Endometrium (tissue), 2 donors: ENCODE data around the gene POLD4.

Experiments
- FAIRE-seq: peaks from 2 replicates; lab custom pipeline; 2012; peaks lifted over from hg19 to GRCh38; lab: Jason Lieb, UNC
- donor health status: control.
- donor health status: control.

Gene POLD4

DNA sequence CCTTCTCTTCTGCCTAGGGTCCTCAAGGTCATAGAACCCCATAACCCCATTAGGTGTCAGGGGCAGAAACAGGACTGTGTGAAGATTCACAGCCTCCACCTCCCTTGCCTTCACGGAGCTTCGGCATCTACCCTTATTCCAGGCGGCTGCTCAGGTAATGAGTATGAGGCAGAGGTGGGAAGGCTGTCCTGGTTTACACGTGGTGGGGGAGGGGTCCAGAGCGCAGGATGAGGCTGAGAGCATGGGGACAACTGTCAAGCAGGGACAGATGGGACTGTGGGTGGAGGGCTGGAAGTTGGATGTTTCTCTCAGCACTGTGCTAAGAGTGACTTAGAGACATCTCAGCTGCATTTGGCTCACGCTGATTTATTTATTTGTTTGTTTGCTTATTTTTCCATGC lies 34.2 kb upstream of the POLD4 start:
- no peak for FAIRE-seq

DNA sequence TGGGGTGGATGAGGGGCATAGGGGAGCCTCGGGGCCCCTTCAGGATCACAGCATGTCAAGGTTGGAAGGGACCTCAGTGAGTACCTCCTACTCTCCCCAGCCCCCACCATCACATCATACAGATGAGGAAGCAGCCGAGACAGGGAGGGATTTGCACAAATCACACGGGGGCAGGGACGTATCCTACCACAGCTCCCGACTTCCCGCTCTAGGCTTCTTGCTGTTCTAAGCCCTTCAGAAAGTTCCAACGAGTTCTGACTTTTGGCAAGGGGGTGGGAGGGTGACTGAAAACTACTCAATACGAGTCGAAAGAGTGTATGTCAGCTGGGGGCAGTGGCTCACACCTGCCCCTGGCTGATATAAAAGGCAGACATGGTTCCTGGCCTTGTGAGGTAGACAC lies 33.7 kb upstream of the POLD4 start:
- no peak for FAIRE-seq

DNA sequence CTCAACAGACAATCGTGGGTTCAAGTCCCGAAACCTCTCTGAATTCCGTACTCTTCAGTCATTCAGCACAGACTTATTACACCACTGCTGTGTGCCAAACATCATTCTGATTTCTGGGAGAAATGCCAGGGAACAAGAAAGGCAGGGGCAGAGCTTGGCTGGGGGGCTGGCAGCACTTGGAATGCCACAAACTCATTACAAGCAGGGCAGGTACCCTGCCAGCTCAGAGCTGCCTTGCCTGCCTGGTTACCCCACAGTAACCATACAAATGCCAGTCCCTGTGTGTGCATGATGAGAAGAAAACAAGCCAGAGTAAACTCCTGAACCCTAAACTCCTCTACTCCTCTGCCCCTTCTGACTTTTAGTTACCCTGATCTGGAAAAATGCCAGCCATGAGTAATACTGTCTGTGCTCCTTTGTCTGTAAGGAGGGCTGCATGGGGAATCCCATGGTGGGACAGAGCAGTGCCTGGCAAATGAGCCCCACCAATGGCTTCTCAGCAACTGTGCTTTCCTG lies 31.6 kb upstream of the POLD4 start:
- no peak for FAIRE-seq

DNA sequence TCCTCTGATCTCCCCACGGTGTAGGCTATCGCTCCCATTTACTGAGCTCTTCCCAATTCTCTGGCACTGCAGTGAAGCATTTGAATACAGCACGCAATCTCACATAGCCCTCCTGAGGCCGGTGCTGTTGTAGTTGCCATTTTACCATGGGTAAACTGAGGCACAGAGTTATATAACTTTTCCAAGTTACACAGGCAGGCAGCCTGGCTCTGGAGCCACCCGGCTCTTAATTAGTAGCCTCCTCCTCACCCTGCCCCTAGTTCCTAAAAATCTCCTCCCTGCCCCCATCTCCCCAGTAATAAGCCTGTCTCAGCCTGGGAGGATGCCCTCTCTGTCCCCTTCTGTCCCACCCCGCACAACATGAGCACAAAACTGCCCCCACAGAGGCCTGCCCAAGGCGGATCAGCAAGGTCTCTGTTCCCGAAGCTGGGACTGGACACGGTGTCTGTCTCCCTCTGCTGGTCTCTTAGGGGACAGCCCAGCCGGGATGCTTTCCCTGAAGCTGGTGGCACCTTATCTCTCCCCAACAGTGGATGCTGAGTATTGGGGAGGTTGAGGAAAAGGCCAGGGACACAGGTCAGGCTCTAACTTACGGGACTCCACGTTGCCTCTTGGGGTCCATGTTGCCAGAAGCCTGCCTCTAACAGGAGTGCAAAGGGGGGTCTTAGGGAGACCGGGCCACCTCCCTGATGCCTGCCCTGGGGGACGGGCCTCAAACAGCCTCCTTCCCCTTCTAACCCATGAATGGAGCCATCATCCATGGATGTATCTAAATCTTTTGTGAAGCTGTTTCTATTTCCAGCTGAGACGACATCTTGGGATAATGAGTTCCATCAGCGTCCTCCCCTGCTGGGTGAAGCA lies 29.2 kb upstream of the POLD4 start:
- FAIRE-seq: no peak

- FAIRE-seq: no peak
Measured at GRCh38 chr11:67381244-67381972, 28.1 kb upstream of the POLD4 start.

DNA sequence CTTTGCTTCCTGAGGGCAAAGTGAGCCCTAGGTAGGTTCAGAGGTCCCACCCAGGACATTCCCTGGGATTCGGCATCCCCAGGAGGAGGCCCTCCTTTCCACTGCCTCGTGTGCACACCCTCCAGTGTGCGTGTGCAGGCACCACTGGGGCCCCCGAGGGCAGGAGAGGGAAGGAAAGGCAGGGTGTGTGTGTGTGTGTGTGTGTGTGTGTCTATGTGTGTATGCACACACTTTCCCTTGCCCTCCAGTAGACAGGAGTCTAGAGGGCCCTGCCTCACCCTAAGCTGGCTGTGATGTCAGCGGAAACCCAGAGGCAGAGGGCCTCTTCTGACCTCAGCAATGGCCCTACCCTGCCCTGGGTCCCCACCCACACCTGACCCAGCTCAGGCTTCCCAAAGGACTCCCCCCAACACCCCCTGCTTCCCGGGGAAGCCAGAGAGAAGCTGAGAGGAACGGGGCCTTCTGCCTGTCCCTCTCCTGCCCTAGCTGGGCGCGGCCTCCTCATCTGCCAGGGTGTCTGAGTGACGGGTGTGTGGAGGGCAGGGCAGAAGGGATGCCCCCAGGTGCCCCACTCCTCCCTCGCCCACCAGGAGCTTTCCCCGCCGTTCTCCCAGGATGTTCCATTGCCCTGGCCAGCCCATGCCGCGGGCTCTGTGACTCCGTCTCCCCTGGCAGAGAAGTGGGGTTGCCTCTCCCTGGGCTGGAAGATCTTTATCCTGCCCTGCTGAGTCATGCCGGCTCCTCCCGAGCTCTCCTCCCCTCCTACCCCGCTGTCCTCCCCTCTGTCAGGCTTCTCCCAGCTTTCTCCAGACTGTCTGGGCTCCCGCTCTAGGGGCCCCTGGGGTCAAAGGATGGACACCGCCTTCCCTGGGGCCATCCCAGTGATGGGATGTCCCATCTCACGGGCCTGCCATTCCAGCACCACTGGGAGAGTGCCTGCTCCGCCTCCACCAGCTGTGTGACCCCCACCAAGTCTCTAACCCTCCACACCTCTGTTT lies 26.0 kb upstream of the POLD4 start:
- FAIRE-seq: no peak

GRCh38 chr11:67378544-67378943 lies 25.2 kb upstream of the POLD4 start:
- FAIRE-seq: no peak

GRCh38 chr11:67376873-67377808 lies 23.8 kb upstream of the POLD4 start:
- no peak for FAIRE-seq

- FAIRE-seq: no peak
Measured at GRCh38 chr11:67376063-67376820, 22.9 kb upstream of the POLD4 start.

- FAIRE-seq: no peak
Measured at GRCh38 chr11:67375320-67376055, 22.1 kb upstream of the POLD4 start.

GRCh38 chr11:67374571-67375281 lies 21.4 kb upstream of the POLD4 start:
- no peak for FAIRE-seq

DNA sequence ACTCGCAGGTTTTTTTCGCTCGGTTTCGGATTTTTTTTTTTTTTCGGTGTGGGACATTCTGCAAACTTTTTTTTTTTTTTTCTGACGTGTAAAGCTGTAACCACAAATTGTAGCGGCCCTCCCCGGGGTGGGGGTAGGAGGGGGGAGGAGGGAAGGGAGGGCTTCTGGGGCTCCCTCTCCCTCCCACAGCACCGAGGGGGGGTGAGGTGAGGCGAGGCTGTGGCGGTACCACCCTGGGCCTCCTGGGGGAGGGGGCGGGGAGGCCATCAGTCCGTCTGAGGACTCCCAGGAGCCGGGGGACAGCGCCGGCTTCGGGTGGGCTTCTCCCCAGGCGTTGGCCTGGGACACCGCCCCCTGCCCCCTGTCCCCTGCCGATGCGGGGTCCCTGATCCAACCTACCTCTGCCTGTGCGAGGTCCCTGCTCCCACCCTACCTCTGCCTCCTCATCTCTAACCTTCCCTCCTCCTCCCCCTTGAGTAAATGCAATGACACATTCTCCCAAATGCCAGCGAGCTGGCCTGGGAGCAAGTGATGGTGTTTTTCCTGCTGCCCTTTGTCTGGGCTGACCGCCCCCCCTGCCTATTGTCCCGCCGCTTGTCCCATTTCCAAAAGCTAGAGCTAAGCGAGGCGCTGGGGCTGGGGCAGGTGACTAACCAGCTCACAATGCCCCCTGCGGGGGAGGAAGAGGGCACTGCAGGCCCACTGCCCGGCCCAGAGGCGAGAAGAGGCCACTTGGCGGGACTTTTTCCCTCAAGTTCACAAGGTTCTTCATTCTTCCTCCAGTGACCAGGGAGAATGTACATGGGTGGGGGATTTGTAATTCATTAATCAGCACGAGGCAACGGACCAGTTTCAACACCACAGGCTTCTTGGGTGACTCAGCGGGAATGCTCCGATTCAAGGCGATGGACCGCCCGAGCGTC lies 20.6 kb upstream of the POLD4 start:
- no peak for FAIRE-seq

DNA sequence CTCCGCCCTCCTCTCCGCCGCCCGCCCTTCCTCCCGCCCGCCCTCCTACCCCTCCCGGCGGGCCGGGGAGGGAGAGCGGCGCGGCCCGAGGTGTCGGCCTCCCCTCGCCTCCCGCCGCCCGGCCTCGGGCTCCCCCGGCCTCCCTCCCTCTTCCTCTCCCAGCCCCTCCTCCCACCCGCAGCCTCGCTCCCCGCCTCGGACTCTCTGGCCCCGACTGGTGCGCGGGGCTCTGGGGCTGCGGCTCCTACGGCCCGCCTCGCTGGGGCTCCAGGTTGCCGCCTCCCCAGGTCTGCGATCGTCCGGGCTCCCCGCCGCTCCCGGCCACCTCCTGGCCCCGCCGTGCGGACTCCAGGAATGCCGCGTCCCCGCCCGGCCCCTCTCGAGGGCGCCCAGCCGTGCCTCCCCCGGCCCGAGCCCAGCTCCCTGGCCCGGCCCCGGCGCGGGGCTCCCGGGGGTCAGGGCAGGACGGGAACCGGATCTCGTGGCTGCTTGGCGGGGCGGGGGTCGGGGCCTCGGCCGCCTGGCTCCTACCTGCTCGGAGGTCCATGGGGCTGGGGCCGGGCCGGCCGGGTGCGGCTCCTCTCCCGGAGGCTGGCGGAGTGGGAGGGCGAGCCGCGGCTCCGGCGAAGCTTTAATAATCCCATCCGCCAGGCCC lies 19.8 kb upstream of the POLD4 start, which contains the start of gene CLCF1:
CLCF1 (minus strand) TSS at position 606 of the 655 bp plus-strand sequence; CDS start at position 547, 59 bp downstream.
- FAIRE-seq: no peak

DNA sequence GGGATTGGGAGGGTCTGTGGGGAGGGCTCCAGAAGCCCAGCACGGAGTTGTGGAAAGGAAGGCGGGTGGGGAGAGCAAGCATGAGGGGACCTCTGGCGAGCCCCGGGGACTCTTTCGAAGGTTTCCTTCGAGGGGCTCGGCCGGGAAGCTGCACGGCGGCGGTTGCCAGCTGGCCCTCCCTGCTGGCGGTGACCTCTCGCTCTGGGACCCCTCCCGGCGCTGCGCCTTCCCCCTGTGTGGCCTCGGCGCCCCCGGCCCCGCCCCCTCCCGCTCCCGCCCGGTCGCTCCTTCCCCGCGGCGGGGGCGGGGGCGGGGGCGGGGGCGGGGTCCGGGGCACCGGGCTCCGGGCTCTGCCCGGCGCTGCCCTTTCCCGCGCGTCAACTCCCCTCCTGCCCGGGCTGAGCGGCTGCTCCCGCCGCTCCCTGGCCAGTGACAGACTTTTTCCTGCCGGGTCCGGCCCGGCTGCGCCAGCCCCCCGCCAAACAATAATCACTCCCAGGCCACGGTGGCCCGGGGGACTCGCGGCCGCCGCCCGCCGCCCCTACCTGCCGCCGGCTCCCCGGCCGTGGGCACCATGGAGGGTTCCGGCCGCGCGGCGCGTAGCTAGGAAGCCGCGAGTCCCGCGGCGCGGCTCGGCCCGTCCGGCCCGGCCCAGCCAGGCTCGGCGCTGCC lies 19.1 kb upstream of the POLD4 start:
- no peak for FAIRE-seq

DNA sequence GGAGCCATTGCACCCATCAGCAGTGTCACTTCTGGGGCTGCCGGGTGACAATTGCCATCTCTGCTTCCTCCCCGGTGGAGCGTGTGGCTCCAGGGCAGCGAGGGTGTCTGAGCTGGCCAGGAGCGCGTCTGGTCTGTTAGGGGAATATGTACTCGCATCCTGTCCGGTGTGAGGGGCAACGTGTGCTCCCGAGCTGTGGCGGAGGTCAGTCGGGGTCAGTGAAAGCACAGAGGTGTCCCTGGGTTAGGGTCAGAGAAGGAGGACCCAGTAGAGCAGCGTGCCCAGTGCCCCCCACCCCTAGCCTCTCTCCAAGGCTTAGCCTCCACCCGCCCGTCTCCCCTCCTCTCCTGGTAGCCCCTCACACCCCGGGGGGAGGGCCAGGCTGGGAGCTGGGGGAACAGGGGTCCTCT lies 18.6 kb upstream of the POLD4 start:
- no peak for FAIRE-seq

DNA sequence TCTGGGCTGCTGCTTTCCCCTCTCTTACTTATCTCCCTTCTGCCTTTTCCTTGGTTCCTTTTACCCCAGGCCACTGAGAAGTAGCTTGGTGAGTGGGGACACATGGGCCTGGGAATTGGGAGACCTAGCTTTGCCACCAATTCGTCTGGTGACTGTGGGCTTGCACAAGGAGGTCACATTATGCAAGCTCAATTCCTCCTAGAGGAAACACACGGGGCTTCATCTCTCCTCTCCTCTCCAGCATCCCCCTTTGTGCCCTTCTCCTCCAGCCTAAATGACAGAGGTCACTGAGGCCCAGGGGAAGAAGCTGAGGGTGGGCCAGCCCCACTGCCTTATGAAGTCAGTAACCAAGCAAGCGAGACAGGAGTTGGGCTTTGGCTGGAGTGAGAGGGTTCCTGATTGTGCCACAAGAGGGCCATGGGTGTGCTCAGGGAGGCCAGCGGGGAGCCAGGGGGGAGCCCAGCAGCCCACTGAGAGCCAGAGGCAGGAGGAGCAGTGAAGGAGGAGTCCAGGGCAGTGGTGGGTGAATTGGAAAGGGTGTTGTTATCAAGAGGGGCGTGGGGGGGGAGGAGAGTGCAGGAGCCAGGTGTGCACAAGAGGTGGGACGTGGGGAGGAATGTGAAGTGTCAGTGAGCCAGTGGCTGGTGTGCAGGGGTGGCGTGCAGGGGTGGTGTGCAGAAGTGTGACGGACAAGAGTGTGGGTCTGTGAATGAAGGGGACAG lies 18.0 kb upstream of the POLD4 start:
- FAIRE-seq: no peak
